ENCODE data around the gene THRSP. TPM values are rescaled to one million over a fixed set of nuclear protein-coding genes. Genes with fewer than 3 reads are reported as not detected.

The THRSP gene
- total RNA-seq, 1 donor from 2014 or later: not detected

- TF ChIP-seq CTCF (IDR thresholded peaks at IDR 0.05): peak; percentile 88 to 99 (median 97)
- Histone ChIP-seq H3K9me3 (no peaks in the 10 kb centered on the region), H3K27ac (peak overlapping the region; percentile 41 to 52), H3K27me3 (no peaks in the 10 kb centered on the region), H3K4me1 (peaks cover 0 to 2% of the 10 kb centered on the region in 2 donors), H3K4me3 (peak overlapping the region; percentile 52 to 73), H3K36me3 (no peaks in the 10 kb centered on the region)
- intact Hi-C loops (cut with DNase I): loop anchor here (10.0 kb wide), 1 partner anchor 519 kb away; no protein-coding TSS in a partner anchor
- DNase-seq (ENCODE audit: low spot score in 2 of 2): peak in 1 of 2 donors; percentile 87
These were observed 17.7 kb upstream of the THRSP start for GRCh38 chr11:78045851-78046485.

GRCh38 chr11:78046486-78046854 lies 17.2 kb upstream of the THRSP start:
- TF ChIP-seq CTCF (IDR thresholded peaks at IDR 0.05): no peak
- peaks cover 0 to 2% of the 10 kb centered on the region in 2 donors for H3K4me1 ChIP-seq
- peak overlapping the region; percentile 52 to 73 for H3K4me3 ChIP-seq
- H3K27me3 ChIP-seq: no peaks in the 10 kb centered on the region
- H3K9me3 ChIP-seq: no peaks in the 10 kb centered on the region
- no peak for DNase-seq (ENCODE audit: low spot score in 2 of 2)
- no peaks in the 10 kb centered on the region for H3K36me3 ChIP-seq
- intact Hi-C loops (cut with DNase I): loop anchor here (10.0 kb wide), 1 partner anchor 518 kb away; no protein-coding TSS in a partner anchor
- H3K27ac ChIP-seq: no peak overlapping the region

- Histone ChIP-seq H3K36me3 (no peaks in the 10 kb centered on the region), H3K27me3 (no peaks in the 10 kb centered on the region), H3K4me3 (no peak overlapping the region), H3K4me1 (peaks cover 0 to 2% of the 10 kb centered on the region in 2 donors), H3K27ac (no peak overlapping the region), H3K9me3 (no peaks in the 10 kb centered on the region)
- intact Hi-C loops (cut with DNase I): loop anchor here (10.0 kb wide), 1 partner anchor 516 kb away; no protein-coding TSS in a partner anchor
- DNase-seq (ENCODE audit: low spot score in 2 of 2): no peak
- TF ChIP-seq CTCF (IDR thresholded peaks at IDR 0.05): no peak
These were observed 15.1 kb upstream of the THRSP start for GRCh38 chr11:78048561-78048960.

GRCh38 chr11:78049348-78049747 lies 14.3 kb upstream of the THRSP start:
- no peak for TF ChIP-seq CTCF (IDR thresholded peaks at IDR 0.05)
- Histone ChIP-seq H3K4me1 (peaks cover 0 to 2% of the 10 kb centered on the region in 2 donors), H3K36me3 (no peaks in the 10 kb centered on the region), H3K27ac (no peak overlapping the region), H3K4me3 (no peak overlapping the region), H3K9me3 (no peaks in the 10 kb centered on the region), H3K27me3 (no peaks in the 10 kb centered on the region)
- intact Hi-C loops (cut with DNase I): loop anchor here (10.0 kb wide), 1 partner anchor 515 kb away; no protein-coding TSS in a partner anchor
- DNase-seq (ENCODE audit: low spot score in 2 of 2): no peak

DNA sequence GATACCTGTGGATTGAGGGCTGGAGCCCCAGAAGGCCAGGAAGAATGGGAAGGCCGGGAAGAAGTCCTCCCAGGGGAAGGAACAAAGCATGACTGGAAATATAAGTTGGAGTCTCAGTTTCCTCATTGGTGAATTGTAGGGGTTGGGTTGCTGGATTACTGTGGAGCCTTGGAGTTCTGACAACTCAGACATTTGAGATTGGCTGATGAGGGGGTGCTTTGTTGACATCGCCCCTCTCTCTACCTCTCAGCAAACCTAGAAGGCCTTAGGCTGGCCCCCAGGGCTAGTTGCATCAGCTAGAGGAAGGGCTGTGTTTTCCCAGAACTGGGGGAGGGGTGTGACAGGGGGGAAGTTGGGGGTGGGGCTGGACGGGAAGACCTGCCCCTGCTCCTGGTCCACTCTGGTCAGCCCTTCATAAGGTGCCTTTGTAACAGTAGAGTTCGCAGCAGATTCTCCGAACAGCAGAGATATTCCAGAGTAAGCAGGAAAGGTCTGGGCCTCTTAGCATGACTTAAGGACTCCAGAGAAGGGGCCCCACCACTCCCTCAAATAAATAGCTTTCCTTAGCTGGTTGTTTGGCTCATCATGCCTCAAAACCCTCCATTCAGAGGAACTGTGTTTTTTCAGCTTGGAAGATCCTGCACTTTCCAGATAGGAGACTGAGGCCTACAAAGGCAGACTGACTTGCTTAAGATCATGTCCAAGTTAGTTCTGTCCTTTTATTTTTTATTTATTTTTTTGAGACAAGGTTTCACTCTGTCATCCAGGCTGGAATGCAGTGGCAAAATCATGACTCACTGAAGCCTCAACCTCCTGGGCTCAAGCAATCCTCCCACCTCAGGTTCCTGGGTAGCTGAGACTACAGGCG lies 12.5 kb upstream of the THRSP start:
- no peak for DNase-seq (ENCODE audit: low spot score in 2 of 2)
- TF ChIP-seq CTCF (IDR thresholded peaks at IDR 0.05): no peak
- Histone ChIP-seq H3K4me3 (no peak overlapping the region), H3K9me3 (no peaks in the 10 kb centered on the region), H3K27ac (no peak overlapping the region), H3K4me1 (no peaks in the 10 kb centered on the region), H3K36me3 (no peaks in the 10 kb centered on the region), H3K27me3 (no peaks in the 10 kb centered on the region)
- intact Hi-C loops (cut with DNase I): no loop called here
